ENCODE results near the gene ARID1A.

DNA sequence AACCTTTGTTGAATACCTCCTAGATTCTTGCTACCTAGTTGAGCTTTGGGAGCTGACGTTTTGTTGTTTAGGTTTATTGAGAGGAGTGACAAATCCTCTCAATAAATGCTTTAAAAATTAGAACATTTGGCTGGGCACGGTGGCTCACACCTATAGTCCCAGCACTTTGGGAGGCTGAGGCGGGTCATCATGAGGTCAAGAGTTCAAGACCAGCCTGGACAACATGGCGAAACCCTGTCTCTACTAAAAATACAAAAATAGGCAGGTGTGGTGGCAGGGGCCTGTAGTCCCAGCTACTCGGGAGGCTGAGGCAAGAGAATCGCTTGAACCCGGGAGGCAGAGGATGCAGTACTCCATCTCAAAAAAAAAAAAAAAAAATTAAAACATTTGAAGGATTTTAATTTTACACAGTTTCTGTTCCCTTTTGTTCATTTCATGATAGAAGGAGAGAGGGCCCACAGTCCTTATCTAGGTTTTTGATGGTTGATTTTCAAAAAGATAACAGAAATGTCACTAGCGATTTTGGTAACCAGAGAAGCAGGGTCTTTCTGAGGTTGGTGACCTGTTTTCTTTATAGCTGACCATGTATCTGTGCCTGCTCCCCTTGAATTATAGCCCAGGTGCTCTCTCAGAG lies 47.7 kb downstream of the ARID1A start:
- TF ChIP-seq, protein P1, sequence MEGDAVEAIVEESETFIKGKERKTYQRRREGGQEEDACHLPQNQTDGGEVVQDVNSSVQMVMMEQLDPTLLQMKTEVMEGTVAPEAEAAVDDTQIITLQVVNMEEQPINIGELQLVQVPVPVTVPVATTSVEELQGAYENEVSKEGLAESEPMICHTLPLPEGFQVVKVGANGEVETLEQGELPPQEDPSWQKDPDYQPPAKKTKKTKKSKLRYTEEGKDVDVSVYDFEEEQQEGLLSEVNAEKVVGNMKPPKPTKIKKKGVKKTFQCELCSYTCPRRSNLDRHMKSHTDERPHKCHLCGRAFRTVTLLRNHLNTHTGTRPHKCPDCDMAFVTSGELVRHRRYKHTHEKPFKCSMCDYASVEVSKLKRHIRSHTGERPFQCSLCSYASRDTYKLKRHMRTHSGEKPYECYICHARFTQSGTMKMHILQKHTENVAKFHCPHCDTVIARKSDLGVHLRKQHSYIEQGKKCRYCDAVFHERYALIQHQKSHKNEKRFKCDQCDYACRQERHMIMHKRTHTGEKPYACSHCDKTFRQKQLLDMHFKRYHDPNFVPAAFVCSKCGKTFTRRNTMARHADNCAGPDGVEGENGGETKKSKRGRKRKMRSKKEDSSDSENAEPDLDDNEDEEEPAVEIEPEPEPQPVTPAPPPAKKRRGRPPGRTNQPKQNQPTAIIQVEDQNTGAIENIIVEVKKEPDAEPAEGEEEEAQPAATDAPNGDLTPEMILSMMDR (IDR thresholded peaks at IDR 0.05): no peak
- TF ChIP-seq POLR2A (IDR thresholded peaks at IDR 0.05): no peak

Data from prostate gland (tissue), 2 donors.